ENCODE results near the gene TTC39C. TPM values are rescaled to one million over a fixed set of nuclear protein-coding genes. Genes with fewer than 3 reads are reported as not detected.

Gene TTC39C
- total and polyA plus RNA-seq, 9 donors: 7.2 to 31.0 (median 14.0) TPM

GRCh38 chr18:24080861-24081260, 66.3 kb downstream of the TTC39C start:
- Histone ChIP-seq H3K4me3 (no peak overlapping the region), H3K4me1 (ENCODE audit: insufficient read depth) (peaks cover 5% of the 10 kb centered on the region), H3K27ac (no peak overlapping the region), H3K36me3 (no peaks in the 10 kb centered on the region), H3K9me3 (no peaks in the 10 kb centered on the region), H3K27me3 (no peaks in the 10 kb centered on the region)
- intact Hi-C loops (cut with DNase I): no loop called here
- no peak for DNase-seq
- 94 to 95% (median 95%) methylated on average over 7 of the region's 7 CpGs for WGBS, 3 donors
- TF ChIP-seq POLR2A (IDR thresholded peaks at IDR 0.05) (no peak), CTCF (IDR thresholded peaks at IDR 0.05) (no peak), EP300 (IDR thresholded peaks at IDR 0.05) (no peak)

DNA sequence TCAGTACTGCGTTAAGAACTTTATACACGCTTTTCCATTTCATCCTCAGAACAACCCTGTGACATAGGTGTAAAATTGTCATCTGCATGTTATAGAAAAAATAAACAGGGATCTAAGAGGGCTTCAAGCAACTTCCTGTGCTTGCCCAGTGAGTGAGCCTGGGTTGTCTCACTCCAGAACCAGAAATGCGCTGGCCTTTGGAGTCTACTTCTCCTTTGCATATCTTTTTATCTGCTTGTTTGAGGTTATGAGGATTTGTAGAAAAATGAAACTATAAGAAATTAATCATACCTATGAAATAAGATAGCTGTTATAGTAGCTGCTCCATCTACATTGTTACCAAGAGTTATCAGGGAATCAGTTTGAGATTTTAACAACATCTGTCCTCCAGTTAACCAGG, 69.0 kb downstream of the TTC39C start:
- TF ChIP-seq POLR2A (IDR thresholded peaks at IDR 0.05): no peak
- TF ChIP-seq EP300 (IDR thresholded peaks at IDR 0.05): no peak
- TF ChIP-seq CTCF (IDR thresholded peaks at IDR 0.05): no peak
- WGBS, 3 donors: 90 to 93% (median 91%) methylated on average over 3 of the region's 3 CpGs

DNA sequence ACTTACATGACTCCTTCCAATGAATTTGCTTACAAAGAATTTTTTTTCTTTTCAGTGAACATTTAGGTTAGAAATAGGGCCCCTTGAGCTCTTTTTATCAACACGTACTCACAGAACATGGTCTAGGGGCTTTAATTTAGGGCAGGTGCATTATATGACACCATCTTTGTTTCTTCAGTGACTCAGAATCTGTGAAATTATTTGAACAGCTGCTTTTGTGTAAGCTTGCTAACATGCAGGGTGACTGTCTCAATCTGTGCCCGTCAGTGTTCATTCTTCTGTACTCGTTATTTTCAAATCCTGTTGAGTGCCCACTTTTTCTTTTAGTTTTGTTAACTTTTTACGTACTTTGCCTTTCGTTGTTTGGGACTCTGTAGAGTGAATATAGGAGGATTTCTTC, 71.5 kb downstream of the TTC39C start:
- WGBS, 3 donors: 76 to 90% (median 77%) methylated on average over 5 of the region's 5 CpGs

More for the DNA sequence above, 69.0 kb downstream of the TTC39C start:
- H3K9me3 ChIP-seq: no peaks in the 10 kb centered on the region
- no peak overlapping the region for H3K4me3 ChIP-seq
- no peaks in the 10 kb centered on the region for H3K27me3 ChIP-seq
- intact Hi-C loops (cut with DNase I): no loop called here
- no peaks in the 10 kb centered on the region for H3K36me3 ChIP-seq
- H3K27ac ChIP-seq: no peak overlapping the region
- no peaks in the 10 kb centered on the region for H3K4me1 ChIP-seq (ENCODE audit: insufficient read depth)
- no peak for DNase-seq

GRCh38 chr18:24089076-24089475, 74.5 kb downstream of the TTC39C start:
- Histone ChIP-seq H3K4me1 (ENCODE audit: insufficient read depth) (no peaks in the 10 kb centered on the region), H3K36me3 (no peaks in the 10 kb centered on the region), H3K4me3 (no peak overlapping the region), H3K27me3 (no peaks in the 10 kb centered on the region), H3K27ac (no peak overlapping the region), H3K9me3 (no peaks in the 10 kb centered on the region)
- intact Hi-C loops (cut with DNase I): no loop called here
- 48 to 62% (median 60%) methylated on average over 4 of the region's 4 CpGs for WGBS, 3 donors
- DNase-seq: no peak
- TF ChIP-seq CTCF (IDR thresholded peaks at IDR 0.05): no peak

More for the DNA sequence above, 71.5 kb downstream of the TTC39C start:
- no peaks in the 10 kb centered on the region for H3K9me3 ChIP-seq
- H3K36me3 ChIP-seq: no peaks in the 10 kb centered on the region
- no peak overlapping the region for H3K4me3 ChIP-seq
- no peaks in the 10 kb centered on the region for H3K27me3 ChIP-seq
- intact Hi-C loops (cut with DNase I): no loop called here
- TF ChIP-seq POLR2A (IDR thresholded peaks at IDR 0.05) (no peak), CTCF (IDR thresholded peaks at IDR 0.05) (no peak), EP300 (IDR thresholded peaks at IDR 0.05) (no peak)
- H3K27ac ChIP-seq: no peak overlapping the region
- DNase-seq: no peak
- no peaks in the 10 kb centered on the region for H3K4me1 ChIP-seq (ENCODE audit: insufficient read depth)
